ENCODE data around the gene ERMP1. TPM values are rescaled to one million over a fixed set of nuclear protein-coding genes. Genes with fewer than 3 reads are reported as not detected.
"Not testable (repeated sequence)": the region's sequence is repeated elsewhere in the genome, so short reads cannot be mapped to it uniquely, and the experiment has no call there.

ERMP1 gene
- total RNA-seq, 1 donor from 2014 or later, result 4.2 TPM

GRCh38 chr9:5811751-5812150, 21.2 kb downstream of the ERMP1 start:
- no peak for DNase-seq
- Mint-ChIP-seq H3K4me3 (ENCODE audit: unreplicated experiment) (no peak overlapping the region), H3K36me3 (ENCODE audit: unreplicated experiment) (no peaks in the 10 kb centered on the region), H3K27me3 (ENCODE audit: unreplicated experiment) (no peaks in the 10 kb centered on the region), H3K9me3 (ENCODE audit: unreplicated experiment) (no peaks in the 10 kb centered on the region), H3K4me1 (ENCODE audit: low read depth, unreplicated experiment) (no peaks in the 10 kb centered on the region), H3K27ac (ENCODE audit: unreplicated experiment) (no peak overlapping the region)
- no peak for TF ChIP-seq CTCF (IDR thresholded peaks at IDR 0.05; ENCODE audit: partially characterized antibody, unreplicated experiment)

- no peaks in the 10 kb centered on the region for H3K36me3 Mint-ChIP-seq (ENCODE audit: unreplicated experiment)
- DNase-seq, result no peak
- no peaks in the 10 kb centered on the region for H3K27me3 Mint-ChIP-seq (ENCODE audit: unreplicated experiment)
- no peaks in the 10 kb centered on the region for H3K9me3 Mint-ChIP-seq (ENCODE audit: unreplicated experiment)
- no peak for TF ChIP-seq CTCF (IDR thresholded peaks at IDR 0.05; ENCODE audit: partially characterized antibody, unreplicated experiment)
- no peak overlapping the region for H3K4me3 Mint-ChIP-seq (ENCODE audit: unreplicated experiment)
- no peak overlapping the region for H3K27ac Mint-ChIP-seq (ENCODE audit: unreplicated experiment)
- no peaks in the 10 kb centered on the region for H3K4me1 Mint-ChIP-seq (ENCODE audit: low read depth, unreplicated experiment)
Measured at GRCh38 chr9:5805478-5805877, 27.4 kb downstream of the ERMP1 start.

- H3K9me3 Mint-ChIP-seq (ENCODE audit: unreplicated experiment), result no peaks in the 10 kb centered on the region
- no peak overlapping the region for H3K4me3 Mint-ChIP-seq (ENCODE audit: unreplicated experiment)
- H3K27me3 Mint-ChIP-seq (ENCODE audit: unreplicated experiment), result no peaks in the 10 kb centered on the region
- no peak overlapping the region for H3K27ac Mint-ChIP-seq (ENCODE audit: unreplicated experiment)
- H3K4me1 Mint-ChIP-seq (ENCODE audit: low read depth, unreplicated experiment), result no peaks in the 10 kb centered on the region
- no peaks in the 10 kb centered on the region for H3K36me3 Mint-ChIP-seq (ENCODE audit: unreplicated experiment)
- no peak for DNase-seq
- TF ChIP-seq CTCF (IDR thresholded peaks at IDR 0.05; ENCODE audit: partially characterized antibody, unreplicated experiment), result no peak
Measured at GRCh38 chr9:5801739-5802113, 31.2 kb downstream of the ERMP1 start.

- Mint-ChIP-seq H3K27ac (ENCODE audit: unreplicated experiment) (no peak overlapping the region), H3K27me3 (ENCODE audit: unreplicated experiment) (no peaks in the 10 kb centered on the region)
Measured at GRCh38 chr9:5800969-5801738, 31.8 kb downstream of the ERMP1 start.

GRCh38 chr9:5800378-5800777, 32.5 kb downstream of the ERMP1 start:
- not testable (repeated sequence) for H3K27me3 Mint-ChIP-seq (ENCODE audit: unreplicated experiment); DNase-seq; H3K9me3 Mint-ChIP-seq (ENCODE audit: unreplicated experiment); H3K36me3 Mint-ChIP-seq (ENCODE audit: unreplicated experiment); H3K4me1 Mint-ChIP-seq (ENCODE audit: low read depth, unreplicated experiment); H3K27ac Mint-ChIP-seq (ENCODE audit: unreplicated experiment); H3K4me3 Mint-ChIP-seq (ENCODE audit: unreplicated experiment)

More at GRCh38 chr9:5800969-5801738, 31.8 kb downstream of the ERMP1 start:
- H3K36me3 Mint-ChIP-seq (ENCODE audit: unreplicated experiment), result no peaks in the 10 kb centered on the region
- H3K4me1 Mint-ChIP-seq (ENCODE audit: low read depth, unreplicated experiment), result no peaks in the 10 kb centered on the region
- DNase-seq, result no peak
- no peak for TF ChIP-seq CTCF (IDR thresholded peaks at IDR 0.05; ENCODE audit: partially characterized antibody, unreplicated experiment)
- H3K9me3 Mint-ChIP-seq (ENCODE audit: unreplicated experiment), result no peaks in the 10 kb centered on the region
- no peak overlapping the region for H3K4me3 Mint-ChIP-seq (ENCODE audit: unreplicated experiment)

All from glutamatergic neuron (in vitro differentiated cells).